HG03196 (cell line): ENCODE measurements around the gene KAT6B.
"Not testable (repeated sequence)": the region's sequence is repeated elsewhere in the genome, so short reads cannot be mapped to it uniquely, and the experiment has no call there.

Experiments used
- ATAC-seq: cut with Tn5 transposase; IDR thresholded peaks from one replicate; pipeline ENCODE4 v1.9.1; 2021; ENCODE audit not compliant: unreplicated experiment

The KAT6B gene

GRCh38 chr10:74887614-74888284 lies 61.3 kb downstream of the KAT6B start:
- no peak for ATAC-seq

- no peak for ATAC-seq
Measured at GRCh38 chr10:74888962-74889661, 62.7 kb downstream of the KAT6B start.

- ATAC-seq = no peak
Measured at GRCh38 chr10:74889662-74889998, 63.2 kb downstream of the KAT6B start.

GRCh38 chr10:74890460-74890859 lies 64.1 kb downstream of the KAT6B start:
- ATAC-seq = no peak

- no peak for ATAC-seq
Measured at GRCh38 chr10:74891053-74891452, 64.7 kb downstream of the KAT6B start.

GRCh38 chr10:74892839-74893238 lies 66.4 kb downstream of the KAT6B start:
- ATAC-seq = no peak

GRCh38 chr10:74893329-74893728 lies 66.9 kb downstream of the KAT6B start:
- not testable (repeated sequence) for ATAC-seq

- ATAC-seq = no peak
Measured at GRCh38 chr10:74896788-74897527, 70.6 kb downstream of the KAT6B start.

GRCh38 chr10:74898201-74898976 lies 72.0 kb downstream of the KAT6B start:
- peak; percentile 68 for ATAC-seq

GRCh38 chr10:74900297-74900696 lies 73.9 kb downstream of the KAT6B start:
- peak; percentile 51 for ATAC-seq

GRCh38 chr10:74901301-74901700 lies 74.9 kb downstream of the KAT6B start:
- ATAC-seq = no peak

- ATAC-seq = no peak
Measured at GRCh38 chr10:74901867-74902450, 75.6 kb downstream of the KAT6B start.

- no peak for ATAC-seq
Measured at GRCh38 chr10:74903491-74903890, 77.1 kb downstream of the KAT6B start.

- no peak for ATAC-seq
Measured at GRCh38 chr10:74906611-74907198, 80.3 kb downstream of the KAT6B start.

GRCh38 chr10:74909670-74910069 lies 83.3 kb downstream of the KAT6B start:
- no peak for ATAC-seq

- no peak for ATAC-seq
Measured at GRCh38 chr10:74910241-74910975, 84.0 kb downstream of the KAT6B start.

- no peak for ATAC-seq
Measured at GRCh38 chr10:74910976-74911350, 84.6 kb downstream of the KAT6B start.

GRCh38 chr10:74912182-74912581 lies 85.8 kb downstream of the KAT6B start:
- no peak for ATAC-seq

- no peak for ATAC-seq
Measured at GRCh38 chr10:74912682-74913081, 86.3 kb downstream of the KAT6B start.
